Central memory CD8-positive, alpha-beta T cell (primary cell): ENCODE data around the gene UNC13C.

Experiments used
- ATAC-seq: fragments of 150-1000 bp; cut with Tn5 transposase; replicated peaks from 2 replicates; pipeline ENCODE4 v1.10.0; 2022; ENCODE audit warnings: mild to moderate bottlenecking, moderate FRiP score, moderate number of reproducible peaks; ENCODE audit not compliant: poor library complexity, severe bottlenecking; ENCODE audit errors: extremely low read depth
- DNase-seq, 2 donors: peaks; one replicate each; pipeline ENCODE4 v3.0.0; 2021; ENCODE audit warnings: low spot score in 2 of 2
- H3K27ac Mint-ChIP-seq: one replicate; pipeline ENCODE4 v1.8.0; 2022; ENCODE audit warnings: low read depth, mild to moderate bottlenecking, moderate library complexity, mixed read lengths
- H3K27me3 Mint-ChIP-seq: one replicate; pipeline ENCODE4 v1.8.0; 2022; ENCODE audit warnings: mixed read lengths
- H3K36me3 Mint-ChIP-seq: one replicate; pipeline ENCODE4 v1.8.0; 2022; ENCODE audit warnings: mild to moderate bottlenecking, moderate library complexity, mixed read lengths; ENCODE audit not compliant: insufficient read depth
- H3K4me1 Mint-ChIP-seq: one replicate; pipeline ENCODE4 v1.8.0; 2022; ENCODE audit warnings: mixed read lengths
- H3K4me3 Mint-ChIP-seq: one replicate; pipeline ENCODE4 v1.8.0; 2022; ENCODE audit warnings: mild to moderate bottlenecking, moderate library complexity, mixed read lengths
- H3K9me3 Mint-ChIP-seq: one replicate; pipeline ENCODE4 v1.8.0; 2022; ENCODE audit warnings: mixed read lengths

The UNC13C gene

DNA sequence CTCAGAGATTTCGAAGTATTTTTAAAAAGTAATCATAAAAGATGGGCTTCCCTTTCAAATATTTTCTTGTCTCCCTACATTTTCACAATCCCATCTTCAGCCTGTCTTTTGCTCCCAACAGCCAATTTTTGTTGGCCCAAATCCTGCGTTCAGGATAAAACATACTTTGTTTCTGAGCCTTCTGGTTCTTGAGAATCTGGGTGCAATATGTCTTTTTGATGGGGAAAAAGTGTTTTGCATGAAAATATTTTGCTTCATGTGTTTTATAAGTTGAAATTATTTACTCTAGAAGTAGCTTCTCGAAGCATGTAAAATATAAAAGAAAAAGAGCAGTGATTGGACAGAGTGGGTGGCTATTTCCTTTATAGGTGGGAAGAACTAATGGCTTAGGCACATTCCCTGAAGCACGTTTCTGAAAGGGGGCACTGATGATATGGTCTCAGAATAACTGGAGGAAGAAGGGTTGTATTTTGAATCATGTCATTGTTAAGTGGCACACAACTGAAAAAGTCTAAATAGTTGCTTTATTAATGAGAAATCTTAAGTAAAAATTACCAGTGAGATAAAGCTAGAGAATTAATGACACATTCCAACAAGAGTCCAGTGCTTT, 3.9 kb downstream of the UNC13C start:
- Mint-ChIP-seq H3K9me3 (peaks cover 6% of the 10 kb centered on the region), H3K4me1 (no peaks in the 10 kb centered on the region), H3K36me3 (no peaks in the 10 kb centered on the region), H3K27me3 (peaks cover 13% of the 10 kb centered on the region), H3K4me3 (no peak overlapping the region), H3K27ac (no peak overlapping the region)
- DNase-seq = no peak
- no peak for ATAC-seq

DNA sequence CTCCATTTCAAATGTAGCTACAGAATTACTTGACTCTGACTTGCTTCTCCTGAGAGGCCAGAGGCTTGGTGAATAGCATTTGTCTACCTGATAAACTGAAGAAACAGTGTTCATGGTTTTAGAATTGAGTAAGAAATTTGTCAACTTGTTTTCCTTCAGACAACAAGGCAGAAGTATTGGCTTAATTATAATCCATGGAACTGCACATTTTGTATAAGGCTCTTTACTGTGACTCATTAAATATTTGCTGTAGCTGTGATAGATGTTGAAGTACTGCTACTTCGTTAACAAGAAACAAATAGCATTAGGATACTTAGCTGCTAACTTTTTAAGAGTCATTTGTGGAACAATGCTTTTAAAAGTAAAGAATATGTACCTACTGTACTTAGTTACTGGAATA, 4.6 kb downstream of the UNC13C start:
- Mint-ChIP-seq H3K4me3 (no peak overlapping the region), H3K36me3 (no peaks in the 10 kb centered on the region), H3K27ac (no peak overlapping the region), H3K27me3 (peaks cover 13% of the 10 kb centered on the region), H3K4me1 (no peaks in the 10 kb centered on the region), H3K9me3 (peaks cover 6% of the 10 kb centered on the region)
- ATAC-seq (no peak), DNase-seq (no peak)

DNA sequence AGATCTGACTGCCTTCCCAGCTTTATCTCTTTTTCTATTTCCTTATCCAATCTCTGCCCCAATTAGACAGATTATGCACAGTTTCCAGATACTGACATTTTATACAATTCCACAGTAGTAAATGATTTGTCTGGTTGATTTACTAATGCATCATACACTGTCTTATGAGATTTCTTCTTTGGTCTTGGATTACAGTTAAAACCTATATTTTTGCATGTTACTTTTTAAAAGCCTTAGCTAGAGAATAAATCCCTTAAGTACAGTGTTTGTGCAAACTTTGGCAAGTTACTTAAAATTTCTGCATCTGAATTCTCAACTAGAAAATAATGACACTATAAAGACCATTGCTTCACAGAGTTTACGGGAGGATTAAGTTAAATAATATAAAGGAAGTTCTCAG, 6.0 kb downstream of the UNC13C start:
- Mint-ChIP-seq H3K4me3 (no peak overlapping the region), H3K4me1 (no peaks in the 10 kb centered on the region), H3K9me3 (peaks cover 12% of the 10 kb centered on the region), H3K27me3 (peaks cover 1% of the 10 kb centered on the region), H3K27ac (no peak overlapping the region), H3K36me3 (no peaks in the 10 kb centered on the region)
- ATAC-seq (no peak), DNase-seq (no peak)

DNA sequence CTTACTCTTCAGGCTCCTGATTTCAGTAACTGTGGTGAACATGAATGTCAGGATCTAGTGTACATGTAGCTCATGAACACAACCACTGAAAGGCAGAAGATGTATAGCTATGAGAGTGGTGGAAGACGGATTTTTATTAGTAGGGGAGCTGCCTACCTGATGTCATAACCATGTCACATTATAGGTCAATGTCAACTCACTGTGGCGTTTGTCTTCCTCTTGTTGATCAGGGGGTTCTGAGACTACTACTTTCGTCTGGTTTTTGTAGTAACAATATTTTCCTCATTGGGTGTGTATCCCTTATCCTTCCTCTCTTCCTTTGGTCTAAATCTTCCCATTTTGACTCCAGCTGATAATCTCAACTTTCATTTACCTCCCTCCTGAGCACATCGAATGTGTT, 7.3 kb downstream of the UNC13C start:
- no peak for DNase-seq
- Mint-ChIP-seq H3K27me3 (no peaks in the 10 kb centered on the region), H3K27ac (no peak overlapping the region), H3K36me3 (no peaks in the 10 kb centered on the region), H3K4me1 (no peaks in the 10 kb centered on the region), H3K4me3 (no peak overlapping the region), H3K9me3 (peaks cover 12% of the 10 kb centered on the region)
- no peak for ATAC-seq

DNA sequence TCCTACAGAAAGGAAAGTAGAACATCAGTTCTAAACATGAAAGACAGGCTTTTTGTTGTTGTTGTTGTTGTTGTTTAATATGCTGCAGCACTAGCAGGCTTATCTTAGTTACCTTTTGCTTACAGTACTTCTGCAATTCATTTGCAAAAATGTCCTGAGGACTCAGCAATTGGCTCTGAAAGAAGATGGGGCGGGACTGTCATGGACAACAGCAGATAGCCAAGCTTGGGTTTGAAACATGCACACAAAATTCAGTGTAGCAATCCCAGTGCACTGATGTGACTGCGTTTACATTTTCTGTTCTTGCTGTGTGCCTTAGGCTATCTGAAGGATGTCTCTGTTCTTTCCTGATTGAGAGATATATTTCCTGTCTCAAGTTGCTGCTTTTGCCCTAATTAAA, 9.2 kb downstream of the UNC13C start:
- DNase-seq = no peak
- H3K4me3 Mint-ChIP-seq = no peak overlapping the region
- no peak for ATAC-seq
- H3K36me3 Mint-ChIP-seq = no peaks in the 10 kb centered on the region
- no peak overlapping the region for H3K27ac Mint-ChIP-seq
- H3K4me1 Mint-ChIP-seq = no peaks in the 10 kb centered on the region
- H3K9me3 Mint-ChIP-seq = peaks cover 12% of the 10 kb centered on the region
- H3K27me3 Mint-ChIP-seq = no peaks in the 10 kb centered on the region

DNA sequence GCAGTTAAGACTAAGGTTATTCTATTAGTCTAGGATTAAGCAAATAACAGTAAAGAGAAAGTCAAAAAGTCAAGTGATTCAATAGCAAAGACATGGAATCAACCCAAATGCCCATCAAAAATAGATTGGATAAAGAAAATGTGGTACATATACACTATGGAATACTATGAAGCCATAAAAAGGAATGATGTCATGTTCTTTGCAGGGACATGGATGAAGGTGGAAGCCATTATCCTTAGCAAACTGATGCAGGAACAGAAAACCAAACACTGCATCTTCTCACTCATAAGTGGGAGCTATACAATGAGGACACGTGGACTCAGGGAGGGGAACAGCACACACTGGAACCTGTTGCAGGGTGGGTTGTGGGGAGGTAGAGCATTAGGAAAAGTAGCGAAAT, 29.0 kb downstream of the UNC13C start:
- H3K9me3 Mint-ChIP-seq = peaks cover 10% of the 10 kb centered on the region
- no peak overlapping the region for H3K27ac Mint-ChIP-seq
- no peaks in the 10 kb centered on the region for H3K27me3 Mint-ChIP-seq
- H3K4me3 Mint-ChIP-seq = no peak overlapping the region
- H3K36me3 Mint-ChIP-seq = no peaks in the 10 kb centered on the region
- no peaks in the 10 kb centered on the region for H3K4me1 Mint-ChIP-seq
- no peak for DNase-seq
- ATAC-seq = no peak

DNA sequence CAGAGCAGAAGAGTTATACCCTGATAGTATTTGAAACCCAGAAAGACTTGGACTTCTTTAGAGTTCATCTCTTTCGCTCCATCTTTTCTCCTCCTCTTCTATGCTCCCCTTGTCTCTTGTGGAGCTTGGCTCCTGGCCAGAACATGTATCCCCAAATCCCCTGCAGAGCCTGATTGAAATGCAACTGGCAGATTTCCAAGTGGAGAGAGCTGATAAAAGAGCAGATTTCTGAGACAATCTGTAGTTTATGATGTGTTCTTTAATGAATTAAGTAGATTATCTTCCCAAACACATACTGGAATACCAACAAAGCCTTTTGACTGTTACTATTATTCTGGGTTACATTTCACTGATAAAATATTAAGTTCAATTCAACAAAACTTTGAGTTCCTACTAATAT, 33.4 kb downstream of the UNC13C start:
- H3K9me3 Mint-ChIP-seq = peaks cover 13% of the 10 kb centered on the region
- no peaks in the 10 kb centered on the region for H3K36me3 Mint-ChIP-seq
- H3K4me3 Mint-ChIP-seq = no peak overlapping the region
- no peaks in the 10 kb centered on the region for H3K4me1 Mint-ChIP-seq
- no peak for DNase-seq
- no peaks in the 10 kb centered on the region for H3K27me3 Mint-ChIP-seq
- no peak for ATAC-seq
- no peak overlapping the region for H3K27ac Mint-ChIP-seq

DNA sequence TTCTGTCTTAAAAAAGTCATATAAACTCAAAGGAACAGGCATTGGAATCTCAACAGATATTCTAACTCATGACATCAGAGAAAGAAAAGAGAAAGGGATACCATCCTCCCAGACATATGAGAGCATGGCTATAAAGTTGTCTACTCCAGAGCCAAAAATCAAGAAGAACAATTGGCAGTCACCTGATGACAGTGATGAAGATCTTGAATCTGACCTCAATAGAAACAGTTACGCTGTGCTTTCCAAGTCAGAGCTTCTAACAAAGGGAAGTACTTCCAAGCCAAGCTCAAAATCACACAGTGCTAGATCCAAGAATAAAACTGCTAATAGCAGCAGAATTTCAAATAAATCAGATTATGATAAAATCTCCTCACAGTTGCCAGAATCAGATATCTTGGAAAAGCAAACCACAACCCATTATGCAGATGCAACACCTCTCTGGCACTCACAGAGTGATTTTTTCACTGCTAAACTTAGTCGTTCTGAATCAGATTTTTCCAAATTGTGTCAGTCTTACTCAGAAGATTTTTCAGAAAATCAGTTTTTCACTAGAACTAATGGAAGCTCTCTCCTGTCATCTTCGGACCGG, 35.9 kb downstream of the UNC13C start:
- Mint-ChIP-seq H3K4me3 (no peak overlapping the region), H3K36me3 (no peaks in the 10 kb centered on the region), H3K4me1 (no peaks in the 10 kb centered on the region), H3K27ac (no peak overlapping the region), H3K9me3 (peaks cover 13% of the 10 kb centered on the region), H3K27me3 (no peaks in the 10 kb centered on the region)
- no peak for ATAC-seq
- no peak for DNase-seq

DNA sequence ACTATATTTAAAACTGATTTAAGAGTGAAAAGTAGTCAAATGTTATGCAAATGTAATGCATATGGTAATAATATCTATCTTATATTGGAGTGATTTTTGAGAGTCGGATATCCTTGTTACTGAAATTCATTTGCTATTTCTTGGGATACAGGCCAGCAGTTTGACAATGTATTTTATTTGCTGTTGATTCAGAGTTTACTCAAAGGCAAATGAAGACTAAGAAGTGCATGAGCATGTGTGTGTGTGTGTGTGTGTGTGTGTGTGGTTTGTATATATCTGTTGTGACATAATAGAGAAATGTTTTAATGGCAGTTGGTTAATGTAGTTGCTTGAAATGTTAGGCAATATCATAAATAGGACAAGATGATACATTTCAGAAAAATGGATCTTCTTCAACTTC, 39.0 kb downstream of the UNC13C start:
- H3K36me3 Mint-ChIP-seq = no peaks in the 10 kb centered on the region
- no peaks in the 10 kb centered on the region for H3K4me1 Mint-ChIP-seq
- H3K27me3 Mint-ChIP-seq = no peaks in the 10 kb centered on the region
- H3K4me3 Mint-ChIP-seq = no peak overlapping the region
- DNase-seq (no peak), ATAC-seq (no peak)
- no peak overlapping the region for H3K27ac Mint-ChIP-seq
- H3K9me3 Mint-ChIP-seq = peaks cover 13% of the 10 kb centered on the region

DNA sequence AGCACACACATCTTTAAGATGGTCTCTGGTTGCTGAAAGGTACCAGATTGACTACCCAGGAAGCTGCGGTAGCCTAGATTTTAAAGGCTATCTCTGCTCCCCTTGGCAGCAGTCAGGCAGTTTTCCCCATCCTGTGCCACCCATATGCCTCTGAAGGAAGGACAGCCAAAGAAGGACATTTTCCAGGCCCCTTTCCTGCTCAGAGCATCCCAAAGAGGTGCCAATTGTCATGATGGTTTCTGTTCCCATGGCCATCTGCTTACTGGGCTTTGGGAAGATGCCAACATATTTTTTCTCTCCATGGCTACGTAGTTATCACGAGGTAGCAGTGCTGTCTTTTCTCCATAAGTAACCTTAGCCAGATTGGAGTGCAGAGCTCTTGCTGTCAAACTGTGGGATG, 39.7 kb downstream of the UNC13C start:
- ATAC-seq = no peak
- H3K9me3 Mint-ChIP-seq = peaks cover 19% of the 10 kb centered on the region
- no peak overlapping the region for H3K27ac Mint-ChIP-seq

DNA sequence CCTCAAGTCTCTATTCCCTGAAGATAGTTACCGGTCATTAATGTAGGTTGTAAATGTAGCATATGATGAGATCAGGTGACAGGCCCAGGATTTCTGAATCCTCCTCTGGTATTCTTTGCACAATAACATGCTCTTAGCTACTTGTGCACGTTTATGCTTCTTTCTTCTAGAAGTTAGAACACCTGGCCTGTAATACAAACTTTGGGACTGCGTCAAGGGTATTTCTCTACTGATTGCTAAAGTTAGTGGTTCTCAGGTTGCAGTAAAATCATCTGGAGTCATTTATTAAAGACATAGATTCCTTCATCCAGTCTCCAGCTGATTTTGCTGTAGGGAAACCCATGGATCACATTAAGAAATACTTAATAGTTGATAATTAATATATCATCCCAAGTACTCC, 48.0 kb downstream of the UNC13C start:
- H3K9me3 Mint-ChIP-seq = peaks cover 13% of the 10 kb centered on the region
- H3K27ac Mint-ChIP-seq = no peak overlapping the region
- DNase-seq (no peak), ATAC-seq (no peak)
- H3K4me3 Mint-ChIP-seq = no peak overlapping the region
- no peaks in the 10 kb centered on the region for H3K4me1 Mint-ChIP-seq
- H3K36me3 Mint-ChIP-seq = no peaks in the 10 kb centered on the region
- H3K27me3 Mint-ChIP-seq = no peaks in the 10 kb centered on the region

More for the DNA sequence above, 39.7 kb downstream of the UNC13C start:
- H3K27me3 Mint-ChIP-seq = no peaks in the 10 kb centered on the region
- DNase-seq = no peak
- H3K36me3 Mint-ChIP-seq = no peaks in the 10 kb centered on the region
- no peak overlapping the region for H3K4me3 Mint-ChIP-seq
- no peaks in the 10 kb centered on the region for H3K4me1 Mint-ChIP-seq

DNA sequence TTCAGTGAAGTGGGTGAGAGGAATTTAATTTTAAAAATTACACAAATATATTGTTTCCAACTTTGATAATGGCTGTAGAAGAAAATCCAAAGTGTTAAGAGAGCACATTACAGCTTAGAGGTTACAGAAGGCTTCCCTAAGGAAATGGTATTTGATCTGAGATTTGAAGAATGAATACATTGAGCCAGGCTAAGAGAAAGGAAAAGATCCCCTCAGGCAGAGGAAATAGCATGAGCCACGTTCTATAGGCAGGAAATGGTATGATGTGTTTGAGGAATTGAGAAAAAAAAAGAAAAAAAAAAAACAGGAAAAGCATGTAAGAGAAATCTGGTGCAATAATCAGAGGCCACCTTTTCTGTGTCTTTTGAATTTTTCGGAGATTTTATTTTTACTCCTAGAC, 48.6 kb downstream of the UNC13C start:
- Mint-ChIP-seq H3K4me1 (no peaks in the 10 kb centered on the region), H3K36me3 (no peaks in the 10 kb centered on the region), H3K27ac (no peak overlapping the region), H3K27me3 (no peaks in the 10 kb centered on the region), H3K4me3 (no peak overlapping the region), H3K9me3 (peaks cover 10% of the 10 kb centered on the region)
- ATAC-seq (no peak), DNase-seq (no peak)

DNA sequence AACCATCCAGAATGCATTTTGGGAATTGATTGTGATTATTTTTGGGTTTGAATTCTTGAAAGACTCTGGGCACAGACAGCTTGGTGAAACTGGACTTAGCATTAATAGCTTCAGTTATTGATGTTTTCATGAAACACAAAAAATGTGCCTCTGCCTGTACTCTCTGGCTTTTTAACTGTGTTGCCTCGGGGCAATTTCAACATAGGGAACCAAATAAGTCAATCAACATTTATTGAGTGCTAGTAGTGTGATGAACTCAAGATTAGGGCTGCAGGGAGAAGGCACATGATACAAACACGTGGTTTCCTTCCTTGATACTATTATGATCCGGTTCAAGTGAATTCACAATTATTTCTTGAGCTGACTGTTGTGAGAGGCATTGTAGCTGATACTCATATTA, 50.8 kb downstream of the UNC13C start:
- Mint-ChIP-seq H3K9me3 (no peaks in the 10 kb centered on the region), H3K4me1 (no peaks in the 10 kb centered on the region), H3K36me3 (no peaks in the 10 kb centered on the region)

More for the DNA sequence above, 50.8 kb downstream of the UNC13C start:
- no peaks in the 10 kb centered on the region for H3K27me3 Mint-ChIP-seq
- DNase-seq (no peak), ATAC-seq (no peak)
- H3K27ac Mint-ChIP-seq = no peak overlapping the region
- no peak overlapping the region for H3K4me3 Mint-ChIP-seq
